CD14-positive monocyte (primary cell): ENCODE data around the gene ITGB1. TPM values are rescaled to one million over a fixed set of nuclear protein-coding genes. Genes with fewer than 3 reads are reported as not detected.

Experiments used
- DNase-seq, 3 donors: peaks; one replicate each; pipeline ENCODE4 v3.0.0-alpha.2; 2011 to 2022
- H2AFZ ChIP-seq: 2 replicates; pipeline ENCODE4 v1.6.0; 2012; ENCODE audit warnings: mild to moderate bottlenecking, low read depth, low read length, inconsistent platforms; ENCODE audit not compliant: insufficient read depth, poor library complexity, severe bottlenecking
- H3K27ac ChIP-seq, 2 donors: 1 replicate in 1 of 2; 2 replicates in 1 of 2; pipeline ENCODE4 v1.5.1; 2012 to 2013; ENCODE audit warnings: low read length in 2 of 2, control low read depth in 1 of 2, inconsistent platforms in 1 of 2, low read depth in 1 of 2, mild to moderate bottlenecking in 1 of 2
- H3K27me3 ChIP-seq, 2 donors: one replicate each; pipeline versions ENCODE4 v1.6.0 to v1.6.1; 2011 to 2013; ENCODE audit warnings: low read length in 2 of 2; ENCODE audit not compliant: control insufficient read depth in 2 of 2, insufficient read depth in 2 of 2
- H3K36me3 ChIP-seq, 2 donors: replicated peaks in 1 of 2; 1 replicate in 1 of 2; 2 replicates in 1 of 2; pipeline versions ENCODE4 v1.5.1 to v1.6.1; 2012 to 2013; ENCODE audit warnings: low read length in 2 of 2, control low read depth in 1 of 2, inconsistent platforms in 1 of 2, mild to moderate bottlenecking in 1 of 2; ENCODE audit not compliant: insufficient read depth in 2 of 2, control insufficient read depth in 1 of 2
- H3K4me1 ChIP-seq, 2 donors: 1 replicate in 1 of 2; 2 replicates in 1 of 2; pipeline versions ENCODE4 v1.5.1 to v1.6.1; 2012 to 2013; ENCODE audit warnings: low read length in 2 of 2, control low read depth in 1 of 2, inconsistent platforms in 1 of 2, mild to moderate bottlenecking in 1 of 2, moderate library complexity in 1 of 2; ENCODE audit not compliant: insufficient read depth in 2 of 2, control insufficient read depth in 1 of 2
- H3K4me2 ChIP-seq: replicated peaks from 2 replicates; pipeline ENCODE3; 2012; ENCODE audit warnings: low read length, moderate library complexity, mild to moderate bottlenecking; ENCODE audit not compliant: poor library complexity, severe bottlenecking; ENCODE audit errors: extremely low read depth
- H3K4me3 ChIP-seq, 3 experiments: fragments of 200-600 bp in 1 of 3; sonication (generic) in 1 of 3; replicated peaks in 1 of 3; 1 replicate in 2 of 3; 2 replicates in 1 of 3; pipeline ENCODE4 v1.5.1; 2011 to 2013; ENCODE audit warnings: low read length in 3 of 3, mild to moderate bottlenecking in 3 of 3, control low read depth in 2 of 3, low read depth in 2 of 3, inconsistent platforms in 1 of 3, moderate library complexity in 1 of 3
- H3K79me2 ChIP-seq: 2 replicates; pipeline ENCODE4 v1.6.0; 2012; ENCODE audit warnings: mild to moderate bottlenecking, control low read depth, inconsistent platforms, low read length, moderate library complexity; ENCODE audit not compliant: insufficient read depth
- H3K9ac ChIP-seq: 2 replicates; pipeline ENCODE4 v1.6.0; 2017; ENCODE audit warnings: low read length, mild to moderate bottlenecking; ENCODE audit not compliant: insufficient read depth, poor library complexity, severe bottlenecking
- H3K9me3 ChIP-seq, 2 donors: replicated peaks in 1 of 2; 1 replicate in 1 of 2; 2 replicates in 1 of 2; pipeline versions ENCODE4 v1.5.1 to v1.6.1; 2012 to 2013; ENCODE audit warnings: low read length in 2 of 2, control low read depth in 1 of 2; ENCODE audit not compliant: control insufficient read depth in 1 of 2, insufficient read depth in 1 of 2
- H4K20me1 ChIP-seq: 2 replicates; pipeline ENCODE4 v1.6.0; 2012; ENCODE audit warnings: mild to moderate bottlenecking, low read length, control low read depth, moderate library complexity; ENCODE audit not compliant: insufficient read depth
- H3K27ac Mint-ChIP-seq, 7 donors: one replicate each; pipeline ENCODE4 v1.8.0; 2020; ENCODE audit warnings: mild to moderate bottlenecking in 7 of 7, mixed read lengths in 7 of 7, moderate library complexity in 6 of 7, inconsistent platforms in 2 of 7
- H3K27me3 Mint-ChIP-seq, 3 donors: one replicate each; pipeline ENCODE4 v1.8.0; 2021 to 2022; ENCODE audit warnings: low read depth in 3 of 3, mild to moderate bottlenecking in 3 of 3, mixed read lengths in 3 of 3, moderate library complexity in 3 of 3, inconsistent platforms in 1 of 3
- H3K36me3 Mint-ChIP-seq, 2 donors: one replicate each; pipeline ENCODE4 v1.8.0; 2020; ENCODE audit warnings: mixed read lengths in 2 of 2, inconsistent platforms in 1 of 2, mild to moderate bottlenecking in 1 of 2
- H3K4me1 Mint-ChIP-seq: one replicate; pipeline ENCODE4 v1.8.0; 2020; ENCODE audit warnings: mild to moderate bottlenecking, mixed read lengths
- H3K4me3 Mint-ChIP-seq, 2 donors: one replicate each; pipeline ENCODE4 v1.8.0; 2020; ENCODE audit warnings: mild to moderate bottlenecking in 2 of 2, mixed read lengths in 2 of 2, moderate library complexity in 1 of 2
- H3K9me3 Mint-ChIP-seq, 7 donors: one replicate each; pipeline ENCODE4 v1.8.0; 2020 to 2022; ENCODE audit warnings: mixed read lengths in 7 of 7, mild to moderate bottlenecking in 6 of 7, moderate library complexity in 6 of 7, inconsistent platforms in 2 of 7
- WGBS: methylation state at CpG from one replicate; pipeline ENCODE4 v1.1.5; 2013; ENCODE audit warnings: missing lambda C conversion rate; ENCODE audit not compliant: insufficient coverage; 5-methylcytosine and 5-hydroxymethylcytosine counted together
- intact Hi-C, 2 donors: fragments of 100-400 bp; cut with micrococcal nuclease; formaldehyde crosslinking; loops; one replicate each; pipeline versions ENCODE4 v1.15.0 to v1.15.1; 2023
- polyA plus RNA-seq, 3 donors: library from polyadenylated mRNA; depleted of rRNA in 1 of 3; unstranded in 2 of 3; stranded (reverse) in 1 of 3; fragments of 300-500 nt in 2 of 3; fragments of >200 nt in 1 of 3; fragmentation: Illumina TruSeq in 2 of 3; gene quantifications; 1 replicate in 2 of 3; 2 replicates in 1 of 3; pipeline ENCODE4 v1.2.3, GENCODE V29; 2012 to 2021
- TF ChIP-seq, protein P1 (sequence below): fragments of 200-600 bp; IDR thresholded peaks from one replicate; pipeline ENCODE4 v1.8.0; 2022; ENCODE audit warnings: antibody characterized with exemption, mild to moderate bottlenecking

The ITGB1 gene
- polyA plus RNA-seq, 3 donors, result 58.2 to 157 (median 127) TPM

DNA sequence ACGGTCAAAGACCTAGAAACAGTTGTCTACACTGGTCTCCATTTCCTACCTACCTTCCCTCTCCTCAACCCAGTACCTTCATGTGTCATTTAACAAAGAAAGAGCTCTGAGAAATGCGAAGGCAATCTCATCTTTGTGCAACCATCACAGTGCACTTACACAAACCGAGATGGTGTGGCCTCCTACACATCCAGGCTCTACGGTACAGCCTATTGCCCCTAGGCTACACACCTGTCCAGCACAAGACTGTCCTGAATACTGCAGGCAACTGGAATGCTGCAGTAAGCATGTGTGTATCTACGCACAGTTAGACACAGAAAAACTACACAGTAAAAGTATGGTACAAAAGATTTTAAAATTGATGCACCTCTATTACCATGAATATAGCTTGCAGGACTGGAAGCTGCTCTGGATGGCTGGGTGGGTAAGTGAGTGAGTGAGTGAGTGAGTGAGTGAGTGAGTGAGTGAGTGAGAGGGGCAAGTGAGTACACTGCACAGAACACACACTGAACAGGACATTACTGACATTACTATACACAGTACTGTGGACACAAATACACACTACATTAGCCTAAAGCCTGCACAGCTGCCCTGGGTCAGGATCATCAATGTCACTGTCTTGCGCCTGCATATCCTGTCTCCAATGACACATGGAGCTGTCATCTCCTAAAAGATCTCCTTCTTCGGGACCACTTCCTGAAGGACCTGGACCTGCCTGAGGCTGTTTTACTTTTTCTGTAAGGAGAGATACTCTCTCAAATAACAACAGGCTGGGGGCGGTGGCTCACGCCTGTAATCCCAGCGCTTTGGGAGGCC lies 18.5 kb downstream of the ITGB1 start:
- H3K4me1 Mint-ChIP-seq, result peaks cover 52% of the 10 kb centered on the region
- H3K9me3 Mint-ChIP-seq, result no peaks in the 10 kb centered on the region
- Histone ChIP-seq H3K4me3 (no peak overlapping the region), H3K36me3 (peaks cover 7 to 23% of the 10 kb centered on the region in 2 donors), H3K4me1 (peaks cover 32 to 45% of the 10 kb centered on the region in 2 donors), H4K20me1 (peaks cover 100% of the 10 kb centered on the region), H2AFZ (no peak overlapping the region), H3K79me2 (peaks cover 87% of the 10 kb centered on the region), H3K9ac (no peak overlapping the region), H3K27me3 (no peaks in the 10 kb centered on the region), H3K9me3 (no peaks in the 10 kb centered on the region), H3K27ac (no peak overlapping the region), H3K4me2 (no peak overlapping the region)
- peaks cover 26 to 39% of the 10 kb centered on the region in 2 donors for H3K36me3 Mint-ChIP-seq
- H3K27me3 Mint-ChIP-seq, result peaks cover 0 to 4% (median 2%) of the 10 kb centered on the region in 3 donors
- intact Hi-C loops, result no loop called here
- H3K4me3 Mint-ChIP-seq, result no peak overlapping the region
- DNase-seq, result no peak
- peak overlapping the region in 5 of 7 donors; percentile 3 to 94 (median 64) for H3K27ac Mint-ChIP-seq
- TF ChIP-seq, protein P1, sequence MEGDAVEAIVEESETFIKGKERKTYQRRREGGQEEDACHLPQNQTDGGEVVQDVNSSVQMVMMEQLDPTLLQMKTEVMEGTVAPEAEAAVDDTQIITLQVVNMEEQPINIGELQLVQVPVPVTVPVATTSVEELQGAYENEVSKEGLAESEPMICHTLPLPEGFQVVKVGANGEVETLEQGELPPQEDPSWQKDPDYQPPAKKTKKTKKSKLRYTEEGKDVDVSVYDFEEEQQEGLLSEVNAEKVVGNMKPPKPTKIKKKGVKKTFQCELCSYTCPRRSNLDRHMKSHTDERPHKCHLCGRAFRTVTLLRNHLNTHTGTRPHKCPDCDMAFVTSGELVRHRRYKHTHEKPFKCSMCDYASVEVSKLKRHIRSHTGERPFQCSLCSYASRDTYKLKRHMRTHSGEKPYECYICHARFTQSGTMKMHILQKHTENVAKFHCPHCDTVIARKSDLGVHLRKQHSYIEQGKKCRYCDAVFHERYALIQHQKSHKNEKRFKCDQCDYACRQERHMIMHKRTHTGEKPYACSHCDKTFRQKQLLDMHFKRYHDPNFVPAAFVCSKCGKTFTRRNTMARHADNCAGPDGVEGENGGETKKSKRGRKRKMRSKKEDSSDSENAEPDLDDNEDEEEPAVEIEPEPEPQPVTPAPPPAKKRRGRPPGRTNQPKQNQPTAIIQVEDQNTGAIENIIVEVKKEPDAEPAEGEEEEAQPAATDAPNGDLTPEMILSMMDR, result no peak
- 99% methylated on average over 7 of the region's 10 CpGs for WGBS

DNA sequence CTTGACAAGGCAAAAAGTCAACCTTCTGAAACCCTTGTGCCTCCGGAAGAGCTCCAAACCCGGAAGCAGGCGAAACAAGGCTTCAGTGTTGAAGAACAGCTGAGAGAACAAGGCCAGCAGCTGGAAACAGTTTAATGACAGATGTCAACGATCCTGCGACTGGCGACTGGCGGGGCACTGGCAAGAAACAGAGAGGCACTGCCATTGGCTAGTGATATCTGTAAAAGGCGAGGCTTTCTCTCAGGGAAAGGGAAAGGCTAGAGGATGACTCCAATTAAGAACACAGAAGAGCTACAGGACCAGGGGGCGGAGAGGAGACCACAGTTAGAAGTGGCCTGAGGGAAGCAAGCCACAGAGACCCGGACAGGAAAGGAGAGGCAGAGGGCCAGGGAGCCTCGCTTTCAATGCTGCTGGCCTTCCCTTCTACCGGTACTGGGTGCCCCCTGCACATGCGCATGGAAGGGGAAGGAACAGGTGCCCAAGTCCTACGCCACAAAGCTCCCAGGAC lies 19.4 kb downstream of the ITGB1 start:
- H3K36me3 ChIP-seq, result peaks cover 15 to 32% of the 10 kb centered on the region in 2 donors
- no peaks in the 10 kb centered on the region for H3K9me3 Mint-ChIP-seq
- peak overlapping the region; percentile 36 for H3K4me2 ChIP-seq
- peaks cover 78% of the 10 kb centered on the region for H3K79me2 ChIP-seq
- H3K36me3 Mint-ChIP-seq, result peaks cover 27 to 38% of the 10 kb centered on the region in 2 donors
- peak overlapping the region; percentile 52 to 61 for H3K4me3 Mint-ChIP-seq
- peaks cover 45% of the 10 kb centered on the region for H3K4me1 Mint-ChIP-seq
- intact Hi-C loops, result no loop called here
- peaks cover 0 to 4% (median 2%) of the 10 kb centered on the region in 3 donors for H3K27me3 Mint-ChIP-seq
- H3K27ac ChIP-seq, result peak overlapping the region; percentile 18 to 57
- 47% methylated on average over 11 of the region's 14 CpGs for WGBS
- DNase-seq, result no peak
- no peak overlapping the region for H2AFZ ChIP-seq
- H3K4me3 ChIP-seq, result peak overlapping the region in 1 of 3 experiments; percentile 5
- H3K27me3 ChIP-seq, result no peaks in the 10 kb centered on the region
- H3K27ac Mint-ChIP-seq, result peak overlapping the region; percentile 31 to 94 (median 71)
- peaks cover 99% of the 10 kb centered on the region for H4K20me1 ChIP-seq
- no peaks in the 10 kb centered on the region for H3K9me3 ChIP-seq
- H3K9ac ChIP-seq, result no peak overlapping the region
- peaks cover 24 to 38% of the 10 kb centered on the region in 2 donors for H3K4me1 ChIP-seq
- TF ChIP-seq, protein P1, result no peak
